Left cardiac atrium (tissue), 4 donors: ENCODE results near the gene ARAP3. TPM values are rescaled to one million over a fixed set of nuclear protein-coding genes. Genes with fewer than 3 reads are reported as not detected.
A peak's percentile ranks its signal among the peaks of the same experiment; 100 is the strongest.

Source experiments
- ATAC-seq, 2 donors: fragments of 200-7000 bp; cut with Tn5 transposase; one replicate each; pipeline ENCODE4 v1.9.1; 2020; ENCODE audit warnings: mild to moderate bottlenecking in 2 of 2, moderate library complexity in 2 of 2
- DNase-seq: peaks from one replicate; pipeline ENCODE4 v3.0.0-alpha.2; 2020
- intact Hi-C, 2 donors: fragments of 100-400 bp; cut with DNase I; formaldehyde crosslinking; loops; one replicate each; pipeline versions ENCODE4 v1.14.1 to v1.15.1; 2022 to 2023
- total RNA-seq, 2 donors: library from RNA; stranded (reverse); fragmentation: NEBNext Ultra II Directional; extraction: Animal tissue kit (Norgen Biotek cat#: 25700); gene quantifications; one replicate each; pipeline ENCODE4 v1.2.1, GENCODE V29; 2021
- donor health status: DM: no; HTN: yes; CAD: no.
- donor health status: DM: no; HTN: yes; CAD: no; lungs with severe emphysema.
- donor health status: DM: yes; HTN: yes; CAD: no.
- donor health status: Dilated cardiomyopathy.

ARAP3 gene
- total RNA-seq, 2 donors from 2014 or later = 10.1 to 18.7 TPM

DNA sequence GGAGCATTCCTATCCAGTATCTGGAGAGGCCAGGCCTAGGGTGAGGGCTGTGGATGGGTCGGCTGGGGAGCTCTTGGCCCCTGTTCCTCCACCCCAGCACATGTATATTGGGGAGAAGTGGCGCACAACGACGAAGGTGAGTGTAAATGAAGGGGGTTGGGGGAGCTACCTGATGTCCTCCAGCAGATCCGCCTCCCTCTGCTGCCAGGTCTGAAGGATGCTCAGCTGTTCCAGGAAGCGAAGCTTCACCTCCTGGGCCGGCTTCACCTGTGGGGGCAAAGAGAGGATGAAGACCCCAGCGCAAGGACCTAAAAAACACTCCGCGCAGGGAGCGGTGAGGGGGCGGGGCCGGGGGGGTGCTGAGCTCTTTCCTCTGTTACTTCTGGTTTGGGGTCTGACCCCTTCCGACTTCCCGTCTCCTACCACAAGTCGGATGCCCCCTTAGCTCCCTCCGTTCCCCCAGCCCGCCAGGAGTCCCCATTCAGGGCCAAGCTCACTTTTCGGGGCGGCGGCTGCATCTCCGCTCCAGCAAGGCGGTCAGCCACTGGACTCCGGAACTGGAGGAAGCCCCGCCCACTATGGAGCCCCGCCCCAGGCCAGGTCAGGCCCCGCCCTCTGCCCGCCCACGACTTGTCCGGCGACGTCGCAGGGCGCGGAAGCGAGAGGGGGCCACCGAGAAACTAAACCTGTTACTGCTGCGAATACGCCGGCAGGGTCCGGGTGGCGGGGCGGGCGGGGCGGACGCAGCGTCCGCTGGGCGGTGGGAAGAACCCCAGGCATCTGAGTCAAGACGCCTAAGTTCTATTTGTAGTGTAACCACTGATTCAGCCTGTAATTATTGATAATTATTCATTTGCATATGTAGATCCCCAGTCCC is 30.9 kb downstream of the ARAP3 start, which contains the start of gene FCHSD1:
FCHSD1 (minus strand) TSS at position 568 of the 877 bp plus-strand sequence; CDS start at position 518, 50 bp downstream.
- peak; percentile 96 to 98 for ATAC-seq
- peak; percentile 90 for DNase-seq
- intact Hi-C loops = no loop called here

DNA sequence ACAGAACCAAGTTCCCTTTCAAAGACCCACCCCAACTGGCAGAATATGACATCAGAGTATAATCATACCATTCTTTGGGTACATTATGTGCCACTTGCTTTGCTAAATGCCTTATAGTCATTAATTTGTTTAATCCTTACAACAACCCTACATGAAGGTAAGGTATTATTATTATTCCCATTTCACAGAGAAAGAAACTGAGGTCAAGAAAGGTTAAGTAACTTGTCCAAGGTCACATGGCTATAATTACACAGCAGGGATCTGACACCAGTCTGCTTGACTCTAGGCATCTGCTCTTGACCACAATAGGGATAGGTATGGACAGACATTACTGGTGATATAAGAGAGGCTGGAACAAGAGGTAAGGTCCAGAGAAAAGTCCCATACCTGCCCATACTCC is 32.1 kb downstream of the ARAP3 start:
- ATAC-seq = no peak
- no peak for DNase-seq
- intact Hi-C loops = no loop called here

DNA sequence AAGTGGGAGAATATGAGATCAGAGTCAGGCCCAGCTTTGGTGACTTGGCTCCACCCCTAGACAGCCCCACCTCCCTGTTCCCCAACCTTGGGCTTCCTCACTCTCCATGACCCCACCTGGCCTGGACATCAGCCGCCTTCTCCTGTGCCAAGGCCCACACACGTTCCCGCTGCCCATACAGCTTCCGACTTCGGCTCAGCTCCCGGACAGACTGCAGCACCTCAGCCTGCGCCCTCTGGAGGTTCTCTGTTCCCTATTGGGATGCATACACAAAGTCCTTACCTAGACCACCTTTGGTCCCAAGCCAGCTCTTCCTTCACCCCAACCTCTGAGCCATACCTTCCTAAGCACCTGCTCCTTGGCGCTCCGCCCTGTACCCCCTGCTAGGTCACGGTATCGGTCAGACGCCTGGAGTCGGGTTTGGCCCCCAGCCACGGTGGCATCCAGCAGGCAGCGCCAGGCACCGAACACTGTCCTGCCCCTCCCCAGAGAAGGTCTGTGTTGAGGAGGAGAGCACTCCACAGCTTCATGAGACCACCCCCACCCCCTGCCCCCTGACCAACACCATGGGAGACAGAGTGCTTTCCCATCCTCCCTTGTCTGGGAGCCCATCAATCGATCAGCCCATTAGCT is 32.9 kb downstream of the ARAP3 start:
- DNase-seq (no peak), ATAC-seq (no peak)
- intact Hi-C loops = no loop called here

DNA sequence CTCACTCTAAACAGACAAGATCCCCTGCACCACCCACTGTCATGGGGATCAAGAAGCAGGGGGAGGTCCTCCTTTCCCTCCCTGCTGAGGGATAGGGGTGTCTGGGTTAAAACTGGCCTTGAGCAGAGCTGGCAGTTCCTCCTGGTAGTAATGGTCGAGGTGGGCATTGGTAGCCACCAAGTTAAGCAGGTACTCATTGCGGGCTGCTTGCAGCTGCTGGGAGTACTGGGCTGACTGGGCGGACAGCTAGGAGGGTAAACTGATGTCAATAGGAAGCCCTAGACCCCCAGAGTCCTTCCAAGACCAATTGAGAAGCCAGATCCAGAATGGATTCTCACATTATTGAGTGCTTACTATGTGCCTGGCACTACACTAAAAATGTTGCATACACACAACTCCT is 34.2 kb downstream of the ARAP3 start:
- intact Hi-C loops = no loop called here
- no peak for DNase-seq
- no peak for ATAC-seq

DNA sequence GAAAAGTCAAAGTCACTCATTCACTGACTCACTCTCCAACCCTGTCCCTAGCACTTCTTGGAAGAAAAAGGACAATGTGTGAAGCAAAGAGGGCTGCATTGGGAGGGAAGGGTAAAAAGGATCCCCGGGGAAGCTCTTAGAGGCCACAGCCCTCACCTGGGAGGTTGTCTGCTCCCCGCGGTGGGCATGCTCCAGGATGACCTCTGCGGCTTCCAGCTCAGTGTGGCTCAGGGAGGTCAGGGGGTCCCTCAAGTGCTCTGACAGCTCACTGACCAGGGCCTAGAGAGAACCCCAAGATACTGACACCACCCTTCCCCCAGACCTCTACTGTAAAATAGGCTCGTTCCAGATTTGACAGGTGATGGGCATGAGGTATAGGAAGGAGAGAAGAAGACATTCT is 34.8 kb downstream of the ARAP3 start:
- intact Hi-C loops = no loop called here
- ATAC-seq = no peak
- DNase-seq = no peak

DNA sequence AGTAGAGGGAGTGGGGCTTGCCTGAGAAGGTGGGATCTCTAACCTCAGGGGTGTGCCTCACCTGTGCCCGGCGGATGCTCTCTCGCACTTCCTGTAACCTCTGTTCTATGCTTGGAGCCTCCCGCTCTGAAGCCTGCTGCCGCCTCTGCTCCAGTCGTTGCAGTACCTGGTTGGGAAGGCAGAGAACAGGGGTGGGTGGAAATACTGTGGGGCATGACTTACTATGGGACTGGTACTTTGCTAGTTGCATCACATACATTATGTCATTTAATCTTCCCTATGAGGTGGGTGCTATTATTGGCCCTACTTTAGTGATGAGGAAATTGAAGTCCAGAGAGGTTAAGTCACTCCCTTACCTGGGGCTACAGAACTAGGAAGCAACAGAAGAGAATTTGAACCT is 36.0 kb downstream of the ARAP3 start:
- intact Hi-C loops = no loop called here
- no peak for DNase-seq
- ATAC-seq = no peak

DNA sequence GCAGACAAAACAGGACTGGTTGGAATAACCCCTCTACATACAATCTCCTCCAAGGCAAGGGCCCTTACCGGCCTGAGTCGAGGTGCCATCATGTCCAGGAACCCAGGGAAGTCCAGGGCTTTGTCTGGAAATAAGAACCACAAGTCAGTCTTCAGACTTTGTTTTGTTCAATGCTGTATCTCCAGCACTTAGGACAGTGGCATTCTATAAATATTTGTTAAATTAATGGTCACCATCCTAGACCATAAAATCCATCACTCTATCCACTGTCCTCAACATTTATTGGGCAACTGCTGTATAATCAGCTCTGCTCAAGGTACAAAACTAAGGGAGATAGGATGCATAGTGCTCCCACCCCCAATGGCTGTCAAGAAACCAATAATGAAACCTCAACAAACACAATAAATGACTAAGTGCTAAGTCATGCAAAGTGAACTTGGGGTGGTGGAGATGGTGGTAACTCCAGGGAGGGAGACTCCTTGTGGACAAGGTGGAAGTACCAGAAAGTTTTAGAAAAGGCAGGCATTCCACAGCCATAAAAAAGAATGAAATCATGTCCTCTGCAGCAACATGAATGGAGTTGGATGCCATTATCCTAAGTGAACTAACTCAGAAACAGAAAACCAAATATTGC is 40.3 kb downstream of the ARAP3 start:
- intact Hi-C loops = no loop called here
- DNase-seq (no peak), ATAC-seq (no peak)

DNA sequence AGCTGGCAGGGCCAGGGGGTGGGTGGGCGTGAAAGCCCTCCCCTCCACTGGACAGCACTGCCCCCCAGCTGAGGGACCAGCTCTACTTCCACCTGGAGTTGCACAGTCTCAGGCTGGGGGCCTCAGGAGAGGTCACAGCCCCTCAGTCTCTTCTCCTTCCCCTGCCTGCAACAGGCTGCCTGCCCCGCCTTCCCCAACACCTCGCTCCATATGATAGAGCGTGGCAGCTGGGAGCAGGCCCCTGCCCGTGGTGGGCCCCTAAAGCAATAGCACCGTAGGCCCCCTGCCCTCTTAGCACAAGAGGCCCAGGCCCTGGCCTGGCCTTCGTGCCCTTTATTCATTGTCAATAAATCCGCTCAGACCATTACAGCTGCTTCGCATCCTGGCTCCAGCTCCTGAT is 41.3 kb downstream of the ARAP3 start:
- intact Hi-C loops = no loop called here

DNA sequence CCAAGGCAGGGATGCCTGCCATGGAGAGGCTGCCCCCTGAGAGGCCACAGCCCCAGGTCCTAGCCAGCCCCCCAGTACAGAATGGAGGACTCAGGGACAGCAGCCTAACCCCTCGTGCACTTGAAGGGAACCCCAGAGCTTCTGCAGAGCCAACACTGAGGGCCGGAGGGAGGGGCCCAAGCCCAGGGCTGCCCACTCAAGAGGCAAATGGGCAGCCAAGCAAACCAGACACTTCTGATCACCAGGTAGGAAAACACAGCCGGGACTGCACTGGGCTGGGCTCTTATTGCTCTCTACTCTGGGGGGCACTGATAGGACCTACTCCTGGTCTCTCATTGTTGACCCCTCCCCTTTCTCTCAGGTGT is 42.0 kb downstream of the ARAP3 start:
- DNase-seq (no peak), ATAC-seq (no peak)
- intact Hi-C loops = no loop called here

More for the DNA sequence above, 41.3 kb downstream of the ARAP3 start:
- ATAC-seq (no peak), DNase-seq (no peak)

DNA sequence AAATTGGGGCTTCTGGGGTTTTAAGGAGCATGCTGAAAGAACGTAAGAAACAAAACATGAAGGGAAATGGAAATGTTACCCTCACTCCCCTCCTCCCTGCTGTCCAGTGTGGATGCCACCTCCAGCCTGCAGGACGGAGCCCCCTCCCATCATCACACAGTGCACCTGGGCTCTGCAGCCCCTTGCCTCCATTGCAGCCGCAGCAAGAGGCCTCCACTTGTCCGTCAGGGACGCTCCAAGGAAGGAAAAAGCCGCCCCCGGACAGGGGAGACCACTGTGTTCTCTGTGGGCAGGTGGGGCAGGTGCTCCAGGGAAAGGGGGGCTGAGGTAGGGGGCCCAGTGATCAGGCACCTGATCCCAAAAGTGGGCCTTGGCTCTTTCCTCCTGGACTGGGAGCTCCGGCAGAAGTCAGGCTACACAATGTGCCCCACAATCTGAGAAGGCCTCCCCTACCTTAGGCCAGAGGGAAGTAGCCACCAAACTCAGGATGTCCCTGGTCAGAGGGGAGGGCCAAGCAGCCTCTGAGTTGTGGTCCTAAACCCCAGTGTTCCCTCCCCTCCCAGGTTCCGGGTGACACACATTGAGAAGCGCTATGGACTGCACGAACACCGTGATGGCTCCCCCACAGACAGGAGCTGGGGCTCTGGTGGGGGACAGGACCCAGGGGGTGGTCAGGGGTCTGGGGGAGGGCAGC is 42.5 kb downstream of the ARAP3 start:
- intact Hi-C loops = no loop called here
- no peak for DNase-seq
- ATAC-seq = no peak

DNA sequence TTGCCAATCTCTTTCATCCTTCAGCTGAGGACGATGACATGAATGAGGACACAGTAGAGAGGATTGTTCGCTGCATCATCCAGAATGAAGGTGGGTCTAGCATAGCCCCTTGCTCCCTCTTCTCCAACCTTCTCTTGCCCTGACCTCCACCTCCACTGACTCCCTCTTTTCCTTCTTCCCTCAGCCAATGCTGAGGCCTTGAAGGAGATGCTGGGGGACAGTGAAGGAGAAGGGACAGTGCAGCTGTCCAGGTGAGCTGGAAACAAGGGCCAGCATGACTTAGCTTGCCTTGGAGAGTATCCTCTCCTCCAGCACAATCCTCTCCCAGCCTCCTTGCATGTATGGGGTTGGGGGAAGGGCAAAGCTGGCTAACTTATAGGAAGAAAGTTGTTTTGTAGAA is 43.3 kb downstream of the ARAP3 start:
- no peak for DNase-seq
- intact Hi-C loops = no loop called here
- no peak for ATAC-seq

DNA sequence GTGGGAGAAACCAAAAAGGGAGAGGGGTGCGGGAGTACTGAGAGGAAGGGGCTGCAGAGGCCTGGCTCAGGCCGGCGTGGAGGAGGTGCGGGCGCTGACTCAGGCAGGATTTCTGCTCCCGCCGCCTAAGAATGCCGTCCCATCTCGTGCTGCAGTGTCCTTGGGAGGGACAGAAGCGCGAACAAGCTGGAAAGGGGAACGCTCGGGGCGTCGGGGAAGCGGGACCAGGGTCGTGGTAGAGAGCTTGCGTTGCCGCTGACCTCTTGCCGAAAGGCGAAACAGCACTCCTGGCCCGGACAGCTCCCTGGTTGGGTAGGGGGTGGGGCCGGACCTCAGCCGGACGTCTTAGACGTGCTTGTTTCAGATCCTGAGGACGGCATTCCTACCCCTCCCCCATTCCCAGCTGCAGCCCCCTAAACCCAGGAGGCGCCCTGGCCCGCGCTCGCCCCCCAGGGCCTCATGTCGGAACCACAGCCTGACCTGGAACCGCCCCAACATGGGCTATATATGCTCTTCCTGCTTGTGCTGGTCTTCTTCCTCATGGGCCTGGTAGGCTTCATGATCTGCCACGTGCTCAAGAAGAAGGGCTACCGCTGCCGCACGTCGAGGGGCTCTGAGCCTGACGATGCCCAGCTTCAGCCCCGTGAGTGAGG is 44.1 kb downstream of the ARAP3 start:
- ATAC-seq = peak; percentile 47 to 50
- intact Hi-C loops = no loop called here
- peak; percentile 75 for DNase-seq

DNA sequence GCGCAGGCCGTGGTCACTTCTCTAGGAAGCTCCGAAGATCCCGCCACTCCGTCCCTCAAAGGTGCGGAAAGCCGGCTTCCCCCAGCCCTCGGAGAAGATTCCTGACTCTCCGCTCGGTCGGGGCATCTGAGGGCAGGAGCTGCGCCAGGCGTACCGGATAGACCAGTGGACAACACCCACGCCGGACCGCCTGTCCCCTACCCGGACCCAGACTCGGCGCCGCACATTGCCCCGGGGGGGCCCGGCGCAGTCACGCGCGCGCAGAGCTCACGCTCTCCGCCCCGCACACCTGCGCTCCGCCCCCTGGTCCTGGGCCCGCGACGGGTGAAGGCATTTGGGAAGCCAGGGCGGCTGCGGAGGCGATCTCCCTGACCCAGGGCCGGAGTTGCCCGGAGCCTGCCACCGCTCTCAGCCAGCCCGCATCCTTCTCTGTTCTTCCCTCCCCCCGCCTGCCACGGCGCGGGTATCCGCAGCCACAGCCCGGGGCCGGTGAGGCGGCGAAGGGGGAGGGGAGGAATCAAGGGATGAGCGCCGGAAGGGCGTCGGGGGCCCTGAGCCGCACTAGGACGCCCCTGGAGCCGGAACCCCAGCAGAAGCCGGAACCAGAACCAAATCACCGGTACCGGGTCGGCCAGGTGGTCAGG is 44.8 kb downstream of the ARAP3 start:
- intact Hi-C loops = no loop called here
- no peak for DNase-seq

DNA sequence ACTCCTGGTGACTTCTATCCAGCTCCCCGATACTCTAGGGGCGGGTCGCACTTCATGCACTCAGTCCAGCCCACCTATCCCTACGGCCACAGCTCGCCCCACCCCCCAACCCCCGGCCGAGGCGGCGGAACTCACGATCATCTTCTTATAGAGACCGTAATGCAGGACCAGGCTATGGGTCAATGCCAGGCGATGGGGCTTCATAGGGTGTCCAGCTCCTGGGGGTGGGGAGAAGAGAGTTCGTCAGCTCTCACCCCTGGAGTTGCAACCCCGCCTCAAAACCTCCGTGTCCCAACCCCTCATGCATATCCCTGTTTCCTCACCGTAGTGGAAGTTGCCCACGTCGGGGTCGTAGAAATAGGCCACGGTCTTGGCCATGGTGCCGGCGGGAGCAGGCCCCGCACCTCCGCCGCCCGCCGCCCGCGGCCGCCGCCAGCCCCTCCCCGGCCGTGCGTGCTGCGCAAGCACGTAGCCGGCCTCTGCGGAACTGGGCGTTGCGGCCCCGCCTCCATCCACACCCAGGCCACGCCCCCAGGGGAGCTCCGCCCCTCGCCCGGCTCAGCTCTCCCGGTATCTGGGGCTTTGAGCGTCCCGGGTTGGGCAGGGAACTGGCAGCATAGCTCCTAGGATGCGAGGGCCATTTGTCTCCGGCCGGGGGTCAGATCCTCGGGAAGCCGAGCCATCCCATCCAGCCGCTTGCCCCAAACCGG is 45.5 kb downstream of the ARAP3 start, which contains the start of the genes HDAC3 and RELL2:
HDAC3 (minus strand) TSS at position 437 of the 710 bp plus-strand sequence; CDS start at position 378, 59 bp downstream.
RELL2 (plus strand) TSS at position 585 of the 710 bp plus-strand sequence. CDS start 1,229 bp downstream, outside the sequence.
- peak; percentile 98 to 99 for ATAC-seq
- intact Hi-C loops = no loop called here
- peak; percentile 94 for DNase-seq

More for the DNA sequence above, 44.8 kb downstream of the ARAP3 start:
- peak; percentile 18 to 36 for ATAC-seq

DNA sequence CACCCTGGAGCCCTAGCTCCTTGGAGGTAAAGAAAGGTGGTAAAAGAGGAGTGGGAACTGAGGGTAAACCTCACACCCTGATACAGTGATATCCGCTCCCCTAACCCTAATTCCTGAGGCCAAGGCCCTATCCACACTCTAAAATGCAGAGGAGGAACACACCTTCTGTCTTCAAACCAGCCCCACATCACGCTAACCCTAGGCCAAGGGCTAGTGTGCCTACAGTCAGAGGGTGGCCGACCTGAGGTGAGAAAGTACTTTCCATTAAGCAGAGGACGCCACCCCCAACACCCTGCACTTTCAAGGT is 46.0 kb downstream of the ARAP3 start:
- intact Hi-C loops = no loop called here
- DNase-seq (no peak), ATAC-seq (no peak)

DNA sequence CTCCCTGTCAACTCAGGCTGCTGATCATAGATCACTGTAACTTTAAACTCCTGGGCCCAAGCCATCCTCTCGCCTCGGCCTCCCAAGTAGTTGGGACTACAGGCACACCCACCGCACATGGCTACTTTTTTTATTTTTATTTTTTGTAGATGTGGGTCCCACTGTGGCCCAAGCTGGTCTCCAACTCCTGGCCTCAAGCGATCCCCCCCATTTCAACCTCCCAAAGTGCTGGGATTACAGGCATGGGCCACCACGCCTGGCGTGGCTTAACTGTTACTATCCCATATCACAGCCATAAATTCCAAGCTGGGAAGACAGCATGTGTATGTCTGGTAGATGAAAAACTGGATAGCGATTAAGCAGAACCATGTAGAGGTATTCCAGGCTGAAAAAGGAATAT is 46.4 kb downstream of the ARAP3 start:
- ATAC-seq = no peak
- intact Hi-C loops = no loop called here
- DNase-seq = no peak

DNA sequence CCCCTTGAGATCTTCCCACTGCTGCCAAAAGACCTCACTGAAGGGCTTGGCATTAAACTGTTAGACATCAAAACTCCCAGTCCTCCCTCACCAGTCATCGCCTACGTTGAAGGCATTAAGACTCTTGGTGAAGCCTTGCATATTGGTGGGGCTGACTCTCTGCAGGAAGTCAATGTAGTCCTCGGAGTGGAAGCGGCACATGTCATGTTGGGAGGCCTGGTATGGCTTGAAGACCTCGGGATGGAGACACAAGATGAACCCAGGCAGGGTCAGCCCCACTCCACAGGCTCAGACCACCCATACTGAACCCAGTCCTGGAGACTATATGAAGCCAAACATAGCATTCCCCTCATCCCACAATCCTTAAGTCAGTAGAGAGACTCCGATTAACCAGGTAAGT is 47.3 kb downstream of the ARAP3 start:
- ATAC-seq (no peak), DNase-seq (no peak)
- intact Hi-C loops = no loop called here
